Measurements from ENCODE around the gene ZNF133.
"Not testable (repeated sequence)": the region's sequence is repeated elsewhere in the genome, so short reads cannot be mapped to it uniquely, and the experiment has no call there.

DNA sequence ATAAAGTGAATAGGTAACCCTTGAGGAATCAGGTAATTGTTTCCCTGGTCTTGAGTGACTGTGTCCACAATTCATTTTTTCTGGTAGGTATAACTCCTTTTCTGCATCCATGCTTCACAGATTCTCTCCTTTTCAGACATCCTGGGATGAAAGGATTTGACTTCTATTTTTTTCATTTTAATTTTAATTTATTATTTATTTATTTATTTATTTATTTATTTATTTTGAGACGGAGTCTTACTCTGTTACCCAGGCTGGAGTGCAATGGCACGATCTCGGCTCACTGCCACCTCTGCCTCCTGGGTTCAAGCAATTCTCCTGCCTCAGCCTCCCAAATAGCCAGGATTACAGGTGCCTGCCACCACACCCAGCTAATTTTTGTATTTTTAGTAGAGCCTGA lies 61.4 kb downstream of the ZNF133 start:
- TF ChIP-seq CSDC2, OSR1 (CRISPR knock-in tag; IDR thresholded peaks at IDR 0.05): not testable (repeated sequence)
